Kidney (tissue), 14 donors: ENCODE results near the gene OXLD1. TPM values are rescaled to one million over a fixed set of nuclear protein-coding genes. Genes with fewer than 3 reads are reported as not detected.

Experiments used
- DNase-seq, 5 donors: peaks; one replicate each; pipeline ENCODE4 v3.0.0-alpha.2; 2013 to 2020
- FAIRE-seq: peaks from 2 replicates; lab custom pipeline; 2012; peaks lifted over from hg19 to GRCh38; lab: Jason Lieb, UNC
- H3K27ac ChIP-seq, 2 donors: one replicate each; pipeline ENCODE4 v1.7.0; 2013; ENCODE audit warnings: low read depth in 2 of 2, low read length in 2 of 2, inconsistent platforms in 1 of 2
- H3K27me3 ChIP-seq: one replicate; pipeline ENCODE4 v1.7.1; 2013; ENCODE audit warnings: low read length, inconsistent platforms; ENCODE audit not compliant: control insufficient read depth, insufficient read depth
- H3K36me3 ChIP-seq, 3 donors: one replicate each; pipeline versions ENCODE4 v1.7.0 to v1.7.1; 2013; ENCODE audit warnings: low read length in 3 of 3, control low read depth in 1 of 3, inconsistent platforms in 1 of 3; ENCODE audit not compliant: insufficient read depth in 3 of 3, control insufficient read depth in 2 of 3
- H3K4me1 ChIP-seq, 3 donors: one replicate each; pipeline versions ENCODE4 v1.7.0 to v1.7.1; 2013; ENCODE audit warnings: low read length in 3 of 3, inconsistent platforms in 1 of 3, low read depth in 1 of 3; ENCODE audit not compliant: control insufficient read depth in 2 of 3, insufficient read depth in 2 of 3
- H3K4me3 ChIP-seq, 3 donors: one replicate each; pipeline versions ENCODE4 v1.7.0 to v1.8.1; 2013; ENCODE audit warnings: low read length in 3 of 3, control low read depth in 1 of 3, inconsistent platforms in 1 of 3
- H3K9ac ChIP-seq, 3 donors: one replicate each; pipeline versions ENCODE4 v1.7.0 to v1.7.1; 2013; ENCODE audit warnings: low read length in 3 of 3, control low read depth in 1 of 3, inconsistent platforms in 1 of 3
- H3K9me3 ChIP-seq, 3 donors: one replicate each; pipeline versions ENCODE4 v1.7.0 to v1.7.1; 2013; ENCODE audit warnings: low read length in 3 of 3, control low read depth in 1 of 3, inconsistent platforms in 1 of 3; ENCODE audit not compliant: control insufficient read depth in 2 of 3, insufficient read depth in 1 of 3
- CTCF ChIP-seq: IDR thresholded peaks from 3 replicates; pipeline ENCODE4 v1.5.1; 2012; ENCODE audit warnings: mild to moderate bottlenecking, moderate library complexity, borderline replicate concordance; ENCODE audit not compliant: insufficient read depth; ENCODE audit errors: extremely low read depth
- intact Hi-C: fragments of 100-400 bp; cut with DNase I; formaldehyde crosslinking; loops from one replicate; pipeline ENCODE4 v1.11.1; 2022
- polyA plus RNA-seq: library from polyadenylated mRNA; stranded (reverse); fragments of 350-450 nt; fragmentation: Illumina TruSeq; extraction: RNeasy Lipid Tissue Mini Kit (QIAGEN cat#74804); gene quantifications from one replicate; pipeline ENCODE4 v1.2.3, GENCODE V29; 2014; ENCODE audit warnings: low read depth, low replicate concordance; ENCODE audit not compliant: insufficient read depth
- total RNA-seq: library from RNA; stranded (reverse); fragmentation: NEBNext Ultra II Directional; extraction: Animal tissue kit (Norgen Biotek cat#: 25700); gene quantifications from one replicate; pipeline ENCODE4 v1.2.1, GENCODE V29; 2021
- donor health status: control.
- donor health status: control.
- donor health status: control.
- donor health status: control.
- donor health status: control.
- donor health status: DM: yes; HTN: yes; CAD: no.
- donor health status: Normal renal cell carcinoma (clear cell type).

Gene OXLD1
- total and polyA plus RNA-seq, 2 donors from 2014 or later: 28.2 to 51.9 TPM

DNA sequence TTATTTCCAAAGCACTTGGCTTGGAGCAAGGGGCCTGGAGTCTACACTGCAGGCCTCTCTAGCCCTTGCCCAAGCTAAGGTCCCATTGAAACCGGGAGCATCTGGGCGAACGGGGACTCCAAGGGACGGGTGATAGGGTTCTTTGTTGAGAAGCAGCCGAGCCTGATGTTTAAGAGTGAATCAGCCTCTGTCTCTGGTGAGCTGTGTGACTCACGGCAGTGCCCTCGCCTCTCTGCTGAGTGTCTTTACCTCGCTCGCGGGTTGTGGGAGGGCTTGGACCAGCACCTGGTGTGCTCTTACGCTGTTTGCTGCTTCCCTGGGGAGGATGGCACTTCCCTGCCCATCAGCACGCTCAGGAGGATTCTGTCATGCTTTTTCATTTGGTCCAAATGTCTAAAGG, 18.7 kb upstream of the OXLD1 start:
- Histone ChIP-seq H3K27ac (no peak overlapping the region), H3K9me3 (no peaks in the 10 kb centered on the region), H3K9ac (peak overlapping the region in 2 of 3 donors; percentile 41 to 85), H3K4me3 (peak overlapping the region in 2 of 3 donors; percentile 88 to 95), H3K36me3 (peaks cover 0 to 33% (median 19%) of the 10 kb centered on the region in 3 donors), H3K4me1 (peaks cover 0 to 23% (median 11%) of the 10 kb centered on the region in 3 donors), H3K27me3 (no peaks in the 10 kb centered on the region)
- DNase-seq (no peak), FAIRE-seq (no peak)
- TF ChIP-seq CTCF: no peak
- intact Hi-C loops: no loop called here

GRCh38 chr17:81684442-81684911, 18.1 kb upstream of the OXLD1 start:
- no peak for TF ChIP-seq CTCF
- H3K27me3 ChIP-seq: no peaks in the 10 kb centered on the region
- no peak for FAIRE-seq
- no peaks in the 10 kb centered on the region for H3K9me3 ChIP-seq
- peaks cover 0 to 27% (median 16%) of the 10 kb centered on the region in 3 donors for H3K36me3 ChIP-seq
- peaks cover 0 to 23% (median 11%) of the 10 kb centered on the region in 3 donors for H3K4me1 ChIP-seq
- DNase-seq: no peak
- peak overlapping the region in 1 of 2 donors; percentile 17 for H3K27ac ChIP-seq
- peak overlapping the region; percentile 41 to 85 (median 47) for H3K9ac ChIP-seq
- H3K4me3 ChIP-seq: peak overlapping the region; percentile 74 to 95 (median 88)
- intact Hi-C loops: no loop called here

GRCh38 chr17:81683584-81684441, 17.4 kb upstream of the OXLD1 start, which contains the start of the genes ARL16 and HGS:
Gene ARL16 (minus strand): TSS chr17:81683797. CDS start chr17:81683753, 44 bp downstream.
Gene HGS (plus strand): TSS chr17:81684011. CDS start chr17:81684067, 56 bp downstream.
- intact Hi-C loops: no loop called here
- H3K4me1 ChIP-seq: peaks cover 0 to 23% (median 11%) of the 10 kb centered on the region in 3 donors
- DNase-seq: peak; percentile 98 to 100 (median 99)
- H3K27ac ChIP-seq: peak within 1 kb of the TSS; percentile 77 to 78
- H3K27me3 ChIP-seq: no peaks in the 10 kb centered on the region
- no peaks in the 10 kb centered on the region for H3K9me3 ChIP-seq
- TF ChIP-seq CTCF: no peak
- peak; percentile 91 for FAIRE-seq
- H3K9ac ChIP-seq: peak within 1 kb of the TSS; percentile 55 to 91 (median 80)
- peak within 1 kb of the TSS; percentile 74 to 95 (median 88) for H3K4me3 ChIP-seq
- peaks cover 0 to 20% (median 13%) of the 10 kb centered on the region in 3 donors for H3K36me3 ChIP-seq
